ENCODE measurements around the gene SIL1. TPM values are rescaled to one million over a fixed set of nuclear protein-coding genes. Genes with fewer than 3 reads are reported as not detected.

The SIL1 gene
- total RNA-seq, 4 donors from 2014 or later = 41.4 to 63.1 (median 52.8) TPM

GRCh38 chr5:138983984-138984383 lies 214.2 kb downstream of the SIL1 start:
- Histone ChIP-seq H3K4me3 (no peak overlapping the region), H3K27me3 (no peaks in the 10 kb centered on the region), H3K36me3 (peaks cover 0 to 4% (median 0%) of the 10 kb centered on the region in 3 donors), H3K4me1 (no peaks in the 10 kb centered on the region), H3K27ac (no peak overlapping the region), H3K9me3 (no peaks in the 10 kb centered on the region)
- 90% methylated on average over 2 of the region's 2 CpGs for WGBS, 2 donors
- no peak for DNase-seq (ENCODE audit: low spot score in 2 of 2)
- no peak for TF ChIP-seq CTCF (IDR thresholded peaks at IDR 0.05)
- TF ChIP-seq EP300 (IDR thresholded peaks at IDR 0.05) = no peak
- no peak for TF ChIP-seq POLR2A (IDR thresholded peaks at IDR 0.05)

- Histone ChIP-seq H3K27me3 (no peaks in the 10 kb centered on the region), H3K9me3 (no peaks in the 10 kb centered on the region), H3K36me3 (peaks cover 0 to 4% (median 0%) of the 10 kb centered on the region in 3 donors), H3K4me3 (no peak overlapping the region), H3K27ac (no peak overlapping the region), H3K4me1 (peaks cover 0 to 7% (median 0%) of the 10 kb centered on the region in 4 donors)
- no peak for DNase-seq (ENCODE audit: low spot score in 2 of 2)
- WGBS, 2 donors = 79 to 86% methylated on average over 7 of the region's 7 CpGs
- TF ChIP-seq CTCF (IDR thresholded peaks at IDR 0.05) (no peak), EP300 (IDR thresholded peaks at IDR 0.05) (no peak), POLR2A (IDR thresholded peaks at IDR 0.05) (no peak)
Observed at GRCh38 chr5:138981586-138981985, 216.6 kb downstream of the SIL1 start.

GRCh38 chr5:138981131-138981530 lies 217.0 kb downstream of the SIL1 start:
- TF ChIP-seq EP300 (IDR thresholded peaks at IDR 0.05) = no peak
- no peak for TF ChIP-seq POLR2A (IDR thresholded peaks at IDR 0.05)
- no peak for TF ChIP-seq CTCF (IDR thresholded peaks at IDR 0.05)
- 96 to 99% methylated on average over 3 of the region's 3 CpGs for WGBS, 2 donors
- H3K4me3 ChIP-seq = no peak overlapping the region
- H3K27ac ChIP-seq = no peak overlapping the region
- H3K4me1 ChIP-seq = peaks cover 0 to 7% (median 0%) of the 10 kb centered on the region in 4 donors
- DNase-seq (ENCODE audit: low spot score in 2 of 2) = no peak
- H3K27me3 ChIP-seq = no peaks in the 10 kb centered on the region
- peaks cover 0 to 4% (median 0%) of the 10 kb centered on the region in 3 donors for H3K36me3 ChIP-seq
- no peaks in the 10 kb centered on the region for H3K9me3 ChIP-seq

GRCh38 chr5:138980441-138980840 lies 217.7 kb downstream of the SIL1 start:
- Histone ChIP-seq H3K9me3 (no peaks in the 10 kb centered on the region), H3K4me3 (no peak overlapping the region), H3K27me3 (no peaks in the 10 kb centered on the region), H3K4me1 (peaks cover 0 to 7% (median 3%) of the 10 kb centered on the region in 4 donors), H3K36me3 (peaks cover 0 to 4% (median 0%) of the 10 kb centered on the region in 3 donors), H3K27ac (no peak overlapping the region)
- DNase-seq (ENCODE audit: low spot score in 2 of 2) = no peak
- no peak for TF ChIP-seq POLR2A (IDR thresholded peaks at IDR 0.05)
- no peak for TF ChIP-seq EP300 (IDR thresholded peaks at IDR 0.05)
- no peak for TF ChIP-seq CTCF (IDR thresholded peaks at IDR 0.05)

- Histone ChIP-seq H3K9me3 (no peaks in the 10 kb centered on the region), H3K4me3 (no peak overlapping the region), H3K4me1 (peaks cover 0 to 13% (median 6%) of the 10 kb centered on the region in 4 donors), H3K27me3 (no peaks in the 10 kb centered on the region), H3K27ac (no peak overlapping the region), H3K36me3 (no peaks in the 10 kb centered on the region)
- no peak for TF ChIP-seq EP300 (IDR thresholded peaks at IDR 0.05)
- TF ChIP-seq CTCF (IDR thresholded peaks at IDR 0.05) = no peak
- no peak for TF ChIP-seq POLR2A (IDR thresholded peaks at IDR 0.05)
- no peak for DNase-seq (ENCODE audit: low spot score in 2 of 2)
- WGBS, 2 donors = 80 to 84% methylated on average over 5 of the region's 5 CpGs
Observed at GRCh38 chr5:138979684-138980280, 218.4 kb downstream of the SIL1 start.
